Type B pancreatic cell (in vitro differentiated cells): ENCODE data around the gene OR2C3. TPM values are rescaled to one million over a fixed set of nuclear protein-coding genes. Genes with fewer than 3 reads are reported as not detected.

Source experiments
- DNase-seq: peaks from one replicate; pipeline ENCODE4 v3.0.0; 2021; ENCODE audit warnings: mixed read lengths; ENCODE audit not compliant: unreplicated experiment; ENCODE audit errors: extremely low spot score
- H3K27ac Mint-ChIP-seq: 2 replicates; pipeline ENCODE4 v1.8.0; 2021; ENCODE audit warnings: mild to moderate bottlenecking, mixed read lengths
- H3K27me3 Mint-ChIP-seq: 2 replicates; pipeline ENCODE4 v1.8.0; 2021; ENCODE audit warnings: mixed read lengths
- H3K36me3 Mint-ChIP-seq: 2 replicates; pipeline ENCODE4 v1.8.0; 2021; ENCODE audit warnings: mixed read lengths
- H3K4me1 Mint-ChIP-seq: one replicate; pipeline ENCODE4 v1.8.0; 2021; ENCODE audit warnings: mixed read lengths; ENCODE audit not compliant: unreplicated experiment
- H3K4me3 Mint-ChIP-seq: 2 replicates; pipeline ENCODE4 v1.8.0; 2021; ENCODE audit warnings: mild to moderate bottlenecking, mixed read lengths
- H3K9me3 Mint-ChIP-seq: 2 replicates; pipeline ENCODE4 v1.8.0; 2021; ENCODE audit warnings: mixed read lengths
- CTCF ChIP-seq: fragments of 200-600 bp; sonication (generic); conservative IDR thresholded peaks from 2 replicates; pipeline ENCODE4 v1.5.0; 2021; ENCODE audit warnings: antibody characterized with exemption, mild to moderate bottlenecking
- total RNA-seq: library from RNA; stranded (reverse); gene quantifications from 2 replicates; pipeline ENCODE4 v1.2.1, GENCODE V29; 2021; ENCODE audit warnings: low replicate concordance

The OR2C3 gene
- total RNA-seq, 1 donor from 2014 or later, result not detected

GRCh38 chr1:247561711-247562110 is 25.5 kb upstream of the OR2C3 start:
- no peaks in the 10 kb centered on the region for H3K27me3 Mint-ChIP-seq
- no peak overlapping the region for H3K27ac Mint-ChIP-seq
- no peak overlapping the region for H3K4me3 Mint-ChIP-seq
- no peak for DNase-seq
- no peak for TF ChIP-seq CTCF
- no peaks in the 10 kb centered on the region for H3K36me3 Mint-ChIP-seq
- no peaks in the 10 kb centered on the region for H3K9me3 Mint-ChIP-seq
- H3K4me1 Mint-ChIP-seq, result no peaks in the 10 kb centered on the region

GRCh38 chr1:247557926-247558674 is 21.9 kb upstream of the OR2C3 start:
- Mint-ChIP-seq H3K27ac (no peak overlapping the region), H3K9me3 (no peaks in the 10 kb centered on the region), H3K4me3 (no peak overlapping the region), H3K4me1 (no peaks in the 10 kb centered on the region), H3K27me3 (no peaks in the 10 kb centered on the region), H3K36me3 (no peaks in the 10 kb centered on the region)
- DNase-seq, result no peak
- no peak for TF ChIP-seq CTCF

- Mint-ChIP-seq H3K36me3 (no peaks in the 10 kb centered on the region), H3K27me3 (no peaks in the 10 kb centered on the region), H3K9me3 (no peaks in the 10 kb centered on the region), H3K27ac (no peak overlapping the region), H3K4me3 (no peak overlapping the region), H3K4me1 (no peaks in the 10 kb centered on the region)
- no peak for TF ChIP-seq CTCF
- DNase-seq, result no peak
Measured at GRCh38 chr1:247552231-247552630, 16.0 kb upstream of the OR2C3 start.

- no peaks in the 10 kb centered on the region for H3K27me3 Mint-ChIP-seq
- no peak overlapping the region for H3K4me3 Mint-ChIP-seq
- H3K4me1 Mint-ChIP-seq, result no peaks in the 10 kb centered on the region
- TF ChIP-seq CTCF, result no peak
- no peak for DNase-seq
- H3K36me3 Mint-ChIP-seq, result no peaks in the 10 kb centered on the region
- no peak overlapping the region for H3K27ac Mint-ChIP-seq
- H3K9me3 Mint-ChIP-seq, result no peaks in the 10 kb centered on the region
Measured at GRCh38 chr1:247551721-247552120, 15.5 kb upstream of the OR2C3 start.

- Mint-ChIP-seq H3K36me3 (no peaks in the 10 kb centered on the region), H3K9me3 (no peaks in the 10 kb centered on the region), H3K4me3 (no peak within 1 kb of the TSS), H3K27me3 (no peaks in the 10 kb centered on the region), H3K4me1 (no peaks in the 10 kb centered on the region), H3K27ac (no peak within 1 kb of the TSS)
- DNase-seq, result no peak
- TF ChIP-seq CTCF, result no peak
Measured at GRCh38 chr1:247548769-247549182, 12.5 kb upstream of the OR2C3 start, which contains the start of gene GCSAML. TSS of gene GCSAML (plus strand) at chr1:247549134. CDS start at chr1:247549192, 58 bp downstream.
